IMR-90 (cell line): ENCODE data around the gene SERPINA1. TPM values are rescaled to one million over a fixed set of nuclear protein-coding genes. Genes with fewer than 3 reads are reported as not detected.

Experiments
- ATAC-seq: fragments of 200-7000 bp; cut with Tn5 transposase; 2 replicates; pipeline ENCODE4 v1.9.1; 2020; ENCODE audit warnings: low read depth, mild to moderate bottlenecking, moderate library complexity
- BruUV-seq: library from RNA; stranded (reverse); fragments of 400-500 nt; replicated peaks from 2 replicates; lab custom pipeline; 2021; lab: Mats Ljungman, UMichigan
- CTCF ChIA-PET: fragments of 300-600 bp; formaldehyde crosslinking; extraction: SDS; loops from one replicate; lab custom pipeline; 2021; ENCODE audit warnings: antibody characterized with exemption; lab: Yijun Ruan, JAX
- POLR2A ChIA-PET: fragments of 300-600 bp; sonication (Branson Sonifier 250); formaldehyde crosslinking; loops from one replicate; lab custom pipeline; 2022; ENCODE audit warnings: antibody characterized with exemption; ENCODE audit not compliant: unreplicated experiment; lab: Charles Lee
- DNase-seq: peaks from one replicate; pipeline ENCODE4 v3.0.0; 2013
- H2AFZ ChIP-seq: replicated peaks from 2 replicates; pipeline ENCODE3; 2013; ENCODE audit warnings: low read length, mild to moderate bottlenecking; ENCODE audit not compliant: poor library complexity
- H2AK5ac ChIP-seq: 2 replicates; pipeline ENCODE4 v1.6.1; 2013; ENCODE audit warnings: low read depth, low read length, inconsistent platforms
- H2AK9ac ChIP-seq: replicated peaks from 2 replicates; pipeline ENCODE3; 2013; ENCODE audit warnings: mild to moderate bottlenecking, low read depth, low read length, moderate library complexity; ENCODE audit not compliant: poor library complexity
- H2BK120ac ChIP-seq: 2 replicates; pipeline ENCODE4 v1.6.1; 2013; ENCODE audit warnings: low read depth, low read length, inconsistent platforms
- H2BK15ac ChIP-seq: 3 replicates; pipeline ENCODE4 v1.6.1; 2013; ENCODE audit warnings: low read depth, low read length, inconsistent platforms
- H2BK20ac ChIP-seq: 2 replicates; pipeline ENCODE4 v1.6.1; 2013; ENCODE audit warnings: low read depth, mild to moderate bottlenecking, inconsistent platforms, low read length, moderate library complexity
- H2BK5ac ChIP-seq: 2 replicates; pipeline ENCODE4 v1.6.1; 2013; ENCODE audit warnings: mild to moderate bottlenecking, low read depth, low read length, inconsistent platforms; ENCODE audit not compliant: poor library complexity, severe bottlenecking
- H3K14ac ChIP-seq: replicated peaks from 2 replicates; pipeline ENCODE4 v1.6.1; 2013; ENCODE audit warnings: low read depth, low read length, inconsistent platforms
- H3K18ac ChIP-seq: 2 replicates; pipeline ENCODE4 v1.6.1; 2013; ENCODE audit warnings: low read depth, low read length, control low read depth
- H3K23ac ChIP-seq: 2 replicates; pipeline ENCODE4 v1.6.1; 2013; ENCODE audit warnings: low read depth, low read length, inconsistent platforms
- H3K27ac ChIP-seq: 2 replicates; pipeline ENCODE4 v1.5.1; 2013; ENCODE audit warnings: mild to moderate bottlenecking, control low read depth, low read length; ENCODE audit not compliant: insufficient read depth
- H3K27me3 ChIP-seq: 2 replicates; pipeline ENCODE4 v1.6.1; 2013; ENCODE audit warnings: low read length; ENCODE audit not compliant: control insufficient read depth, insufficient read depth
- H3K36me3 ChIP-seq: 2 replicates; pipeline ENCODE4 v1.6.1; 2013; ENCODE audit warnings: low read length, mixed read lengths; ENCODE audit not compliant: control insufficient read depth, insufficient read depth
- H3K4ac ChIP-seq: 2 replicates; pipeline ENCODE4 v1.6.1; 2013; ENCODE audit warnings: low read depth, low read length, inconsistent platforms
- H3K4me1 ChIP-seq: 2 replicates; pipeline ENCODE4 v1.6.1; 2013; ENCODE audit warnings: low read length, mixed read lengths; ENCODE audit not compliant: control insufficient read depth, insufficient read depth
- H3K4me2 ChIP-seq: 2 replicates; pipeline ENCODE4 v1.6.1; 2013; ENCODE audit warnings: low read depth, mild to moderate bottlenecking, control low read depth, low read length, moderate library complexity
- H3K4me3 ChIP-seq: 2 replicates; pipeline ENCODE4 v1.5.1; 2013; ENCODE audit warnings: low read depth, mild to moderate bottlenecking, control low read depth, low read length, moderate library complexity; ENCODE audit not compliant: insufficient read depth
- H3K56ac ChIP-seq: 2 replicates; pipeline ENCODE4 v1.6.1; 2013; ENCODE audit warnings: low read length, inconsistent platforms; ENCODE audit not compliant: insufficient read depth; ENCODE audit errors: extremely low read depth
- H3K79me1 ChIP-seq, 2 experiments: 2 replicates each; pipeline ENCODE4 v1.6.1; 2013; ENCODE audit warnings: low read length in 2 of 2, inconsistent platforms in 1 of 2, low read depth in 1 of 2
- H3K9ac ChIP-seq: 2 replicates; pipeline ENCODE4 v1.6.1; 2013; ENCODE audit warnings: low read depth, low read length, control low read depth
- H3K9me1 ChIP-seq: 2 replicates; pipeline ENCODE4 v1.6.1; 2013; ENCODE audit warnings: low read length, inconsistent platforms; ENCODE audit not compliant: insufficient read depth
- H3K9me3 ChIP-seq: 2 replicates; pipeline ENCODE4 v1.6.1; 2013; ENCODE audit warnings: low read length; ENCODE audit not compliant: control insufficient read depth, insufficient read depth
- H4K20me1 ChIP-seq: 2 replicates; pipeline ENCODE4 v1.6.1; 2013; ENCODE audit warnings: low read length, inconsistent platforms; ENCODE audit not compliant: insufficient read depth
- H4K5ac ChIP-seq: 2 replicates; pipeline ENCODE4 v1.6.1; 2013; ENCODE audit warnings: mild to moderate bottlenecking, low read depth, low read length, control low read depth
- H4K8ac ChIP-seq, 2 experiments: 2 replicates each; pipeline ENCODE4 v1.6.1; 2013; ENCODE audit warnings: low read depth in 2 of 2, low read length in 2 of 2, control low read depth in 1 of 2, inconsistent platforms in 1 of 2
- H4K91ac ChIP-seq: 2 replicates; pipeline ENCODE4 v1.6.1; 2013; ENCODE audit warnings: low read depth, low read length, inconsistent platforms; ENCODE audit not compliant: insufficient read depth
- BHLHE40 ChIP-seq: fragments of 150-350 bp; IDR thresholded peaks from 2 replicates; pipeline ENCODE4 v1.6.1; 2016; ENCODE audit warnings: mild to moderate bottlenecking, low read depth, low read length
- CEBPB ChIP-seq: IDR thresholded peaks from 2 replicates; pipeline ENCODE4 v1.6.1; 2012; ENCODE audit warnings: low read depth, low read length, improper control_type of control experiment
- CHD1 ChIP-seq: IDR thresholded peaks from 2 replicates; pipeline ENCODE4 v1.6.1; 2012; ENCODE audit warnings: low read depth, low read length, improper control_type of control experiment
- FOS ChIP-seq: fragments of 150-350 bp; IDR thresholded peaks from 2 replicates; pipeline ENCODE4 v1.6.1; 2016; ENCODE audit warnings: low read depth, low read length
- MAFK ChIP-seq: IDR thresholded peaks from 2 replicates; pipeline ENCODE4 v1.6.1; 2012; ENCODE audit warnings: low read depth, low read length, improper control_type of control experiment
- MAZ ChIP-seq: IDR thresholded peaks from 2 replicates; pipeline ENCODE4 v1.6.1; 2012; ENCODE audit warnings: low read depth, mild to moderate bottlenecking, low read length, improper control_type of control experiment, moderate library complexity, borderline replicate concordance
- MXI1 ChIP-seq: IDR thresholded peaks from 2 replicates; pipeline ENCODE4 v1.6.1; 2012; ENCODE audit warnings: low read depth, mild to moderate bottlenecking, low read length, moderate library complexity, borderline replicate concordance
- NFE2L2 ChIP-seq: fragments of 150-350 bp; IDR thresholded peaks from 2 replicates; pipeline ENCODE4 v1.6.1; 2016; ENCODE audit warnings: low read depth, mild to moderate bottlenecking, low read length
- POLR2A ChIP-seq: IDR thresholded peaks from 2 replicates; pipeline ENCODE4 v1.6.1; 2012; ENCODE audit warnings: mild to moderate bottlenecking, low read depth, low read length
- RAD21 ChIP-seq: IDR thresholded peaks from 2 replicates; pipeline ENCODE4 v1.6.1; 2012; ENCODE audit warnings: low read length, improper control_type of control experiment
- RCOR1 ChIP-seq: IDR thresholded peaks from 2 replicates; pipeline ENCODE4 v1.6.1; 2012; ENCODE audit warnings: mild to moderate bottlenecking, low read length, improper control_type of control experiment; ENCODE audit not compliant: insufficient replicate concordance
- RFX5 ChIP-seq: IDR thresholded peaks from 2 replicates; pipeline ENCODE4 v1.8.0; 2012; ENCODE audit warnings: low read depth, mild to moderate bottlenecking, low read length, moderate library complexity
- SMC3 ChIP-seq: fragments of 150-350 bp; IDR thresholded peaks from 2 replicates; pipeline ENCODE4 v1.6.1; 2016; ENCODE audit warnings: low read depth, mild to moderate bottlenecking, antibody characterized with exemption, low read length, moderate library complexity
- WGBS, 2 experiments: methylation state at CpG; one replicate each; pipeline versions ENCODE4 v1.1.5 to v1.1.7; 2013; ENCODE audit warnings: missing lambda C conversion rate in 2 of 2; ENCODE audit not compliant: insufficient read length in 1 of 2; ENCODE audit errors: extremely low coverage in 2 of 2; 5-methylcytosine and 5-hydroxymethylcytosine counted together
- dilution Hi-C: fragments of 300-500 bp; cut with HindIII; formaldehyde crosslinking; loops from one replicate; pipeline ENCODE4 v1.14.3; 2018; ENCODE audit warnings: low sequenced_read_pairs; ENCODE audit not compliant: unreplicated experiment
- in situ Hi-C: fragments of 300-500 bp; cut with MboI; formaldehyde crosslinking; loops from 3 replicates; pipeline ENCODE4 v1.14.3; 2019; ENCODE audit warnings: low sequenced_read_pairs, inconsistent platforms, mixed read lengths
- intact Hi-C: fragments of 100-400 bp; cut with micrococcal nuclease; formaldehyde crosslinking; loops from 2 replicates; pipeline ENCODE4 v1.10.0; 2022
- polyA plus RNA-seq, 3 experiments: library from polyadenylated mRNA; depleted of rRNA; stranded (reverse); fragments of >200 nt; gene quantifications; 2 replicates each; pipeline ENCODE4 v1.2.3, GENCODE V29; 2012; ENCODE audit warnings: low replicate concordance in 1 of 3
- total RNA-seq: library from RNA; depleted of rRNA; stranded (reverse); fragments of >200 nt; gene quantifications from 2 replicates; pipeline ENCODE4 v1.2.3, GENCODE V29; 2012
- TF ChIP-seq, protein P1 (sequence below): fragments of 150-350 bp; IDR thresholded peaks from 2 replicates; pipeline ENCODE4 v1.6.1; 2016; ENCODE audit warnings: low read depth, mild to moderate bottlenecking, low read length, moderate library complexity, borderline replicate concordance
- TF ChIP-seq, protein P2 (sequence below): conservative IDR thresholded peaks from 2 replicates; pipeline ENCODE4 v1.5.1; 2012; ENCODE audit warnings: mild to moderate bottlenecking, low read depth, low read length, improper control_type of control experiment
- TF ChIP-seq, protein P3 (sequence below): fragments of 150-350 bp; IDR thresholded peaks from 2 replicates; pipeline ENCODE4 v1.6.1; 2017; ENCODE audit warnings: mild to moderate bottlenecking, antibody characterized with exemption, low read length, low read depth

The SERPINA1 gene
- total and polyA plus RNA-seq, 2 of the 4 experiments (the other 2 are of a cell fraction), result 0.54 to 1.2 TPM

DNA sequence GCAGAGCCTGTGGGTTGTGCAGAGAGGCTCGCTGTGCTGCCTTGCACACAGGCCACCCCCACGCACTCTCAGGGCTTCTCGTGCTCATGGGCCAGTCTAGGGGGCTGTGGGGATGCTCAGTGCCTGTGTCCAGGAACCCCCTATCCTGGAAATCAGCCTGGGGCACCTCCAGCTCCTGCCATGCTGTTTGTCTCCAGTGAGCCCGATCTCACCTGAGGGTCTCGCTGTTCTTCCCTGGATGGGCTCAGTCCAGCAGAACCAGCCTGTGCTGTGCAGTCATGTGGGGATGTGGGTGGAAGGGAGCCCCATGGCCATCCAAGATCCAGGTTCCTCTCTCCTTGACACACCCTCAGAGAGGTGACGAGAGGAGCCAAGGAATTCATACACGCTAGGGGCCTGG lies 26.7 kb downstream of the SERPINA1 start:
- Histone ChIP-seq H3K79me1 (no peaks in the 10 kb centered on the region), H2AK9ac (no peak overlapping the region), H3K14ac (no peak overlapping the region), H3K9me1 (0 out of 2 replicates have a peak, but pooled peaks cover 4% of the 10 kb centered on the region), H2AFZ (no peak overlapping the region), H4K91ac (no peak overlapping the region), H3K18ac (no peak overlapping the region), H3K36me3 (no peaks in the 10 kb centered on the region), H2BK15ac (no peak overlapping the region), H4K5ac (no peak overlapping the region), H2BK20ac (no peak overlapping the region), H3K4me3 (no peak overlapping the region), H3K27ac (no peak overlapping the region), H3K56ac (no peak overlapping the region), H4K20me1 (no peaks in the 10 kb centered on the region), H3K4ac (no peak overlapping the region), H3K23ac (no peak overlapping the region), H3K4me1 (no peaks in the 10 kb centered on the region), H4K8ac (no peak overlapping the region), H3K27me3 (no peaks in the 10 kb centered on the region; the same call in 1 of the 2 replicates), H3K9ac (no peak overlapping the region), H3K4me2 (no peak overlapping the region), H2AK5ac (no peak overlapping the region), H3K9me3 (no peaks in the 10 kb centered on the region), H2BK5ac (no peak overlapping the region), H2BK120ac (no peak overlapping the region)
- intact Hi-C loops, result no loop called here
- in situ Hi-C loops, result no loop called here
- POLR2A ChIA-PET, result no interaction called here
- ATAC-seq, result no peak
- WGBS, 2 experiments, result no CpG with 5 or more reads among the region's 7 CpGs
- no TSS peak for BruUV-seq
- no peak for DNase-seq
- dilution Hi-C loops, result no loop called here
- TF ChIP-seq RFX5, result no peak
- TF ChIP-seq SMC3, result no peak
- TF ChIP-seq CEBPB, result no peak
- TF ChIP-seq, protein P1, sequence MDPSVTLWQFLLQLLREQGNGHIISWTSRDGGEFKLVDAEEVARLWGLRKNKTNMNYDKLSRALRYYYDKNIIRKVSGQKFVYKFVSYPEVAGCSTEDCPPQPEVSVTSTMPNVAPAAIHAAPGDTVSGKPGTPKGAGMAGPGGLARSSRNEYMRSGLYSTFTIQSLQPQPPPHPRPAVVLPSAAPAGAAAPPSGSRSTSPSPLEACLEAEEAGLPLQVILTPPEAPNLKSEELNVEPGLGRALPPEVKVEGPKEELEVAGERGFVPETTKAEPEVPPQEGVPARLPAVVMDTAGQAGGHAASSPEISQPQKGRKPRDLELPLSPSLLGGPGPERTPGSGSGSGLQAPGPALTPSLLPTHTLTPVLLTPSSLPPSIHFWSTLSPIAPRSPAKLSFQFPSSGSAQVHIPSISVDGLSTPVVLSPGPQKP, result no peak
- no peak for TF ChIP-seq MAFK
- no peak for TF ChIP-seq FOS
- TF ChIP-seq, protein P2, sequence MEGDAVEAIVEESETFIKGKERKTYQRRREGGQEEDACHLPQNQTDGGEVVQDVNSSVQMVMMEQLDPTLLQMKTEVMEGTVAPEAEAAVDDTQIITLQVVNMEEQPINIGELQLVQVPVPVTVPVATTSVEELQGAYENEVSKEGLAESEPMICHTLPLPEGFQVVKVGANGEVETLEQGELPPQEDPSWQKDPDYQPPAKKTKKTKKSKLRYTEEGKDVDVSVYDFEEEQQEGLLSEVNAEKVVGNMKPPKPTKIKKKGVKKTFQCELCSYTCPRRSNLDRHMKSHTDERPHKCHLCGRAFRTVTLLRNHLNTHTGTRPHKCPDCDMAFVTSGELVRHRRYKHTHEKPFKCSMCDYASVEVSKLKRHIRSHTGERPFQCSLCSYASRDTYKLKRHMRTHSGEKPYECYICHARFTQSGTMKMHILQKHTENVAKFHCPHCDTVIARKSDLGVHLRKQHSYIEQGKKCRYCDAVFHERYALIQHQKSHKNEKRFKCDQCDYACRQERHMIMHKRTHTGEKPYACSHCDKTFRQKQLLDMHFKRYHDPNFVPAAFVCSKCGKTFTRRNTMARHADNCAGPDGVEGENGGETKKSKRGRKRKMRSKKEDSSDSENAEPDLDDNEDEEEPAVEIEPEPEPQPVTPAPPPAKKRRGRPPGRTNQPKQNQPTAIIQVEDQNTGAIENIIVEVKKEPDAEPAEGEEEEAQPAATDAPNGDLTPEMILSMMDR, result no peak
- TF ChIP-seq RAD21, result no peak
- no peak for TF ChIP-seq MAZ
- no peak for TF ChIP-seq CHD1
- no peak for TF ChIP-seq MXI1
- TF ChIP-seq RCOR1, result no peak
- no peak for TF ChIP-seq NFE2L2
- no peak for TF ChIP-seq BHLHE40
- TF ChIP-seq, protein P3, sequence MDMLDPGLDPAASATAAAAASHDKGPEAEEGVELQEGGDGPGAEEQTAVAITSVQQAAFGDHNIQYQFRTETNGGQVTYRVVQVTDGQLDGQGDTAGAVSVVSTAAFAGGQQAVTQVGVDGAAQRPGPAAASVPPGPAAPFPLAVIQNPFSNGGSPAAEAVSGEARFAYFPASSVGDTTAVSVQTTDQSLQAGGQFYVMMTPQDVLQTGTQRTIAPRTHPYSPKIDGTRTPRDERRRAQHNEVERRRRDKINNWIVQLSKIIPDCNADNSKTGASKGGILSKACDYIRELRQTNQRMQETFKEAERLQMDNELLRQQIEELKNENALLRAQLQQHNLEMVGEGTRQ, result no peak
- no peak for TF ChIP-seq POLR2A
- CTCF ChIA-PET, result interaction anchor here (0.6 kb wide), 1 partner anchor 809 kb away, joined by 5 read pairs; no protein-coding TSS in a partner anchor
